OCI-LY7 (cell line): ENCODE measurements around the gene RAB6A.

Experiments
- CTCF ChIP-seq: fragments of 200-600 bp; sonication (generic); conservative IDR thresholded peaks from 2 replicates; pipeline ENCODE4 v1.5.1; 2014; ENCODE audit warnings: mild to moderate bottlenecking, antibody characterized with exemption, low read length, moderate library complexity, mixed read lengths
- EZH2phosphoT487 ChIP-seq: fragments of 200-600 bp; sonication (generic); IDR thresholded peaks from 2 replicates; pipeline ENCODE4 v1.6.1; 2018; ENCODE audit warnings: low read depth, borderline replicate concordance, mild to moderate bottlenecking, mixed run types, antibody characterized with exemption, low read length, moderate library complexity, mixed read lengths

- TF ChIP-seq CTCF (no peak), EZH2phosphoT487 (no peak)
These were observed 100.3 kb downstream of the RAB6A start for GRCh38 chr11:73660497-73661034.
